Measurements from ENCODE around the gene SHISAL1.

Gene SHISAL1

DNA sequence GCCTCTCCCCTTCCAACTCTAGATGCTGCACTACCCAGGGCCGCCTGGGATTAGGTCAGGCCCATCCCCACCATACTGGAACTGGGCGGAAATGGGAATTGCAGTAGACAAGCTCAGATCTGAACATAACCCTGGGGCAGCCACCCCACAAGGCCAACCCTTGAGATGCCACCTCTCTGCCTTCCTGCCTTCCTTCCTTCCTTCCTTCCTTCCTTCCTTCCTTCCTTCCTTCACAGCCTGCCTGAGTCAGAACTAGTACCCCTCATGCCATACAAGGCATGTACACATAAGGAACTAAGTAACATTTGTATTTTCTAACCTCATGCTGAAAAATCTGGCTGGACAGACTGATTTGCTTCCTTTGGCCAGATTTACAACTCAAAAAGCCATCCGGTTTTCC, 28.0 kb downstream of the SHISAL1 start:
- no peak for TF ChIP-seq CTCF (IDR thresholded peaks at IDR 0.05; ENCODE audit: insufficient read depth, low read length, poor library complexity, severe bottlenecking)
- Histone ChIP-seq H3K27me3 (replicated peaks; ENCODE audit: control insufficient read depth, insufficient read depth, low read length) (peaks cover 3% of the 10 kb centered on the region), H3K4me3 (replicated peaks; ENCODE audit: low read depth, low read length) (no peak overlapping the region), H3K36me3 (ENCODE audit: control insufficient read depth, insufficient read depth, low read length) (no peaks in the 10 kb centered on the region)
- no peak for DNase-seq (ENCODE audit: extremely low read depth, insufficient read length)

DNA sequence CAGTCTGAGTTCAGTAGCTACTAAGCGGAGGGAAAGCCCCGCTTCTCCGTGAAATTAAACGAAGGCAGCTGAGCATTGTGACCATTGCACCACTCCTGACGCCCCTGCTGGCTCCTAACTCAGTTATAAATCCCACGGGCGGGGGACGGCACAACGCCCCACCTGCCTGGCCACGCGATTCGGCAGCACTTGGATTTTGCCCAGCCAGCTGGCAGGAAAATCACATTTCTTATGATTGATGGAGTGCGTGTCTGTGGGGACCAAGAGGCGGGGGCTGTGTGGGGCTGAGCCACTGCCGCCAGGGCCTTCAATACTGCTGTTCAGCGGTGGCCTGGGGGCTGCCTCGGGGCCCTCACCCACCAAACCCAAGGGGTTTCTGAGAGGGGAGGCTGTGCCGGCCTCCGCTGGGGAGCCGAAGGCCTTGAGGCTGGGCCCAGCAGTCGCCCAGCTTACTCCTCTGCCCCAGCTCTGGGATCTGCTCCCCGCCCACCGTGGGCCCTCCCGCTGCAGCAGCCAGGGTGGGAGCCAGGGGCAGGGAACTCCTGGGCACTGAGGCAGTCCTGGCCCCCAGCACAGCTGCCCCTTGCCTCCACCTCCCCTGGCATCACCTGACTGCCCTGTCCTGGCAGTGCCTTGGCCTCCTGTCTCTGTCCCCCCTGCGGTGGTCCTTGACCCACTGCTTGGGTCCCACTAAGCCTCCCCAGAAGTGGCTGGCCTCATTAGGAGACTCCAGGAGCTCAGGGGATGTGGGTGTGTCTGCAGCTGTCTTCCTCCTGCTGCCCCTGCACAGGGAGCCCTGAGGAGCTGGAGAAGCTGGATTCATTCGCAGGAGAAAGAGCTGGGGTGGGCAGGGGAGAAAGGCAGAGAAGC, 30.7 kb downstream of the SHISAL1 start:
- Histone ChIP-seq H3K27me3 (replicated peaks; ENCODE audit: control insufficient read depth, insufficient read depth, low read length) (peaks cover 6% of the 10 kb centered on the region), H3K4me3 (replicated peaks; ENCODE audit: low read depth, low read length) (no peak overlapping the region), H3K36me3 (ENCODE audit: control insufficient read depth, insufficient read depth, low read length) (no peaks in the 10 kb centered on the region)
- DNase-seq (ENCODE audit: extremely low read depth, insufficient read length) = no peak
- no peak for TF ChIP-seq CTCF (IDR thresholded peaks at IDR 0.05; ENCODE audit: insufficient read depth, low read length, poor library complexity, severe bottlenecking)

GRCh38 chr22:44280665-44281188, 32.0 kb downstream of the SHISAL1 start:
- DNase-seq (ENCODE audit: extremely low read depth, insufficient read length) = no peak
- no peak overlapping the region for H3K4me3 ChIP-seq (replicated peaks; ENCODE audit: low read depth, low read length)
- peaks cover 8% of the 10 kb centered on the region for H3K27me3 ChIP-seq (replicated peaks; ENCODE audit: control insufficient read depth, insufficient read depth, low read length)
- TF ChIP-seq CTCF (IDR thresholded peaks at IDR 0.05; ENCODE audit: insufficient read depth, low read length, poor library complexity, severe bottlenecking) = no peak
- no peaks in the 10 kb centered on the region for H3K36me3 ChIP-seq (ENCODE audit: control insufficient read depth, insufficient read depth, low read length)

GRCh38 chr22:44279069-44279360, 33.7 kb downstream of the SHISAL1 start:
- no peak for DNase-seq (ENCODE audit: extremely low read depth, insufficient read length)
- Histone ChIP-seq H3K36me3 (ENCODE audit: control insufficient read depth, insufficient read depth, low read length) (no peaks in the 10 kb centered on the region), H3K4me3 (replicated peaks; ENCODE audit: low read depth, low read length) (no peak overlapping the region), H3K27me3 (replicated peaks; ENCODE audit: control insufficient read depth, insufficient read depth, low read length) (peaks cover 8% of the 10 kb centered on the region)
- TF ChIP-seq CTCF (IDR thresholded peaks at IDR 0.05; ENCODE audit: insufficient read depth, low read length, poor library complexity, severe bottlenecking) = no peak

DNA sequence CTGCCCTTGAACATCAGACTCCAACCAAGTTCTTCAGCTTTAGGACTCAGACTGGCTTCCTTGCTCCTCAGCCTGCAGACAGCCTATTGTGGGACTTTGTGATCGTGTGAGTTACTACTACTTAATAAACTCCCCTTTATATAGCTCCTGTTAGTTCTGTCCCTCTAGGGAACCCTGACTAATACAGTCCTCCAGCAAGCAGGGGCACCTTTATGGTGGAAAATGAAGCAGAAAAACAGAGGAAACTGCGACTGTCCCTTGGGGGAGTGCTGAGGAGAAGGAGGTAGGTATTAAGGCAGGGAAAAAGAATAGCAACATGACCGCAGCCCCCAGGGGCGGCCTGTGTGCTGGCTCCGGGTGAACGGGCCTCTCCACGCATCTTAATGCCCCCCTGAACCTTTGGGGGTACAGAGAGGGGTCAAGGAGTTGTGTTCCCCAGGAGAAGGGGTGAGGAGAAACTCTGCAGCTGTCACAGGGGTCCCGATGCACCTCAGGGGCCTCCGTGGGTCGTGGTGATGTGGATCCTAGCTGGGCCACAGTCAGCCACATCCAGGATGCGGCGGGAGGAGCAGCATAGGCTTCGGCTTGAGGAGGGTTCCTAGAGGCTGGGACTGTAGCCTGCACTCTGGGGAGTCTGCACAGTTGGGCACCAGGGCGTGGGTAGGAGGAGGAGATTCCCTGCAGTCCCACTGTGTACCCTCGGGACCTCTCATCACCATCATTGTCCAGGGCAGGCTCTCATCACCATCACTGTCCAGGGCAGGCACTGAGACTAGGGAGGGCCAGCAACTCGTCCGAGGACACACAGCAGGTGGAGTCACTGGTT, 34.3 kb downstream of the SHISAL1 start:
- DNase-seq (ENCODE audit: extremely low read depth, insufficient read length) = no peak
- peaks cover 8% of the 10 kb centered on the region for H3K27me3 ChIP-seq (replicated peaks; ENCODE audit: control insufficient read depth, insufficient read depth, low read length)
- TF ChIP-seq CTCF (IDR thresholded peaks at IDR 0.05; ENCODE audit: insufficient read depth, low read length, poor library complexity, severe bottlenecking) = no peak
- no peaks in the 10 kb centered on the region for H3K36me3 ChIP-seq (ENCODE audit: control insufficient read depth, insufficient read depth, low read length)
- H3K4me3 ChIP-seq (replicated peaks; ENCODE audit: low read depth, low read length) = no peak overlapping the region
